ENCODE data around the gene NHSL1. TPM values are rescaled to one million over a fixed set of nuclear protein-coding genes. Genes with fewer than 3 reads are reported as not detected.

Gene NHSL1
- total and polyA plus RNA-seq, 9 of the 15 experiments (the other 6 are each of a cell fraction or from before 2014, with no cell fraction given): 0.09 to 0.20 TPM; not detected in 7

DNA sequence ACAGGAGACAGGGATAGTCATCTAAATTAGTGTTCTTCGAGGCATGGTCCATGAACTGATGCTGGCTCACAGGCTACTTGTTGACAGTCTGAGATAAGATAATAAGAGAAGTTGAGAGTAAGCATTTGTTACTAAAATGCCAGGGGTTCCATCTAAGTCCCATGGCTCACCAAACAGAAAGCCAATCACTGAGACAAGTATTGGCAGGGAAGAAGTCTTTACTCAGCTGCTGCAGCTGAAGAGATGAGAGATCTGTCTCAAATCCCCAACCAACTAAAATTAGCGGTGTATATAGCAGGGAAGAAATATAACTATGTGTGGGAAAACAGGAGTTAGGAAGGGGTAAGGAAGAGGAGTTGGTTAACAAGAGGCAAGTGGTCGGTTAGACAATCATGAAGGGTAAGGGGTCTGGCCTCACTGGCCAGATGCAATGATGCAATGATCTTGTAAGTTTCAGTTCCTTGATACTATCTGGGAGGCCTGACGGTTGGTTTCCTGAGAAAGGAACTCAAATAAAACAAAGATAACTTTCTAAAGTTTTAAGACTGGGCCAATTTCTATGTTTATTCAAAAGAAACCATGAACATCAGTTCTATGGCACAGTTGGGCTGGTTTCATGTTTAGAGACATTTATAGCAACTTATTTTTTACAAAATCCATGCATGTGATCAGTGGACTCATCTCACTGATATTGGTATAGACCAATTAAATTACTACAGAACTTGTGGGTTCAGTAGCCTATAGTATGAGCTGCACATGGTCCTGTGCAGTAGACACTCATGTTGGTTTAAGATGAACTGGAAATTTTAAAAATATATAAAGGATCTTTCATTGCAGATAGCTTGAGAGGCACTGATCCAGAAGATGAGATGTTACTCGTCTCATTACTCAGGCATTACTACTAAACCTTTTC is 105.2 kb downstream of the NHSL1 start (continued):
- TF ChIP-seq, protein P1, sequence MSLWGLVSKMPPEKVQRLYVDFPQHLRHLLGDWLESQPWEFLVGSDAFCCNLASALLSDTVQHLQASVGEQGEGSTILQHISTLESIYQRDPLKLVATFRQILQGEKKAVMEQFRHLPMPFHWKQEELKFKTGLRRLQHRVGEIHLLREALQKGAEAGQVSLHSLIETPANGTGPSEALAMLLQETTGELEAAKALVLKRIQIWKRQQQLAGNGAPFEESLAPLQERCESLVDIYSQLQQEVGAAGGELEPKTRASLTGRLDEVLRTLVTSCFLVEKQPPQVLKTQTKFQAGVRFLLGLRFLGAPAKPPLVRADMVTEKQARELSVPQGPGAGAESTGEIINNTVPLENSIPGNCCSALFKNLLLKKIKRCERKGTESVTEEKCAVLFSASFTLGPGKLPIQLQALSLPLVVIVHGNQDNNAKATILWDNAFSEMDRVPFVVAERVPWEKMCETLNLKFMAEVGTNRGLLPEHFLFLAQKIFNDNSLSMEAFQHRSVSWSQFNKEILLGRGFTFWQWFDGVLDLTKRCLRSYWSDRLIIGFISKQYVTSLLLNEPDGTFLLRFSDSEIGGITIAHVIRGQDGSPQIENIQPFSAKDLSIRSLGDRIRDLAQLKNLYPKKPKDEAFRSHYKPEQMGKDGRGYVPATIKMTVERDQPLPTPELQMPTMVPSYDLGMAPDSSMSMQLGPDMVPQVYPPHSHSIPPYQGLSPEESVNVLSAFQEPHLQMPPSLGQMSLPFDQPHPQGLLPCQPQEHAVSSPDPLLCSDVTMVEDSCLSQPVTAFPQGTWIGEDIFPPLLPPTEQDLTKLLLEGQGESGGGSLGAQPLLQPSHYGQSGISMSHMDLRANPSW (CRISPR knock-in tag; IDR thresholded peaks at IDR 0.05): no peak
- TF ChIP-seq, protein P2, sequence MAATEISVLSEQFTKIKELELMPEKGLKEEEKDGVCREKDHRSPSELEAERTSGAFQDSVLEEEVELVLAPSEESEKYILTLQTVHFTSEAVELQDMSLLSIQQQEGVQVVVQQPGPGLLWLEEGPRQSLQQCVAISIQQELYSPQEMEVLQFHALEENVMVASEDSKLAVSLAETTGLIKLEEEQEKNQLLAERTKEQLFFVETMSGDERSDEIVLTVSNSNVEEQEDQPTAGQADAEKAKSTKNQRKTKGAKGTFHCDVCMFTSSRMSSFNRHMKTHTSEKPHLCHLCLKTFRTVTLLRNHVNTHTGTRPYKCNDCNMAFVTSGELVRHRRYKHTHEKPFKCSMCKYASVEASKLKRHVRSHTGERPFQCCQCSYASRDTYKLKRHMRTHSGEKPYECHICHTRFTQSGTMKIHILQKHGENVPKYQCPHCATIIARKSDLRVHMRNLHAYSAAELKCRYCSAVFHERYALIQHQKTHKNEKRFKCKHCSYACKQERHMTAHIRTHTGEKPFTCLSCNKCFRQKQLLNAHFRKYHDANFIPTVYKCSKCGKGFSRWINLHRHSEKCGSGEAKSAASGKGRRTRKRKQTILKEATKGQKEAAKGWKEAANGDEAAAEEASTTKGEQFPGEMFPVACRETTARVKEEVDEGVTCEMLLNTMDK (IDR thresholded peaks at IDR 0.05; ENCODE audit: borderline replicate concordance, insufficient read depth, low read depth, low read length, poor library complexity, severe bottlenecking): no peak
- TF ChIP-seq ZNF780A (CRISPR knock-in tag; IDR thresholded peaks at IDR 0.05): no peak
- TF ChIP-seq HNRNPLL (IDR thresholded peaks at IDR 0.05; ENCODE audit: low read depth, low read length, poor library complexity, severe bottlenecking): no peak
- TF ChIP-seq, protein P3, sequence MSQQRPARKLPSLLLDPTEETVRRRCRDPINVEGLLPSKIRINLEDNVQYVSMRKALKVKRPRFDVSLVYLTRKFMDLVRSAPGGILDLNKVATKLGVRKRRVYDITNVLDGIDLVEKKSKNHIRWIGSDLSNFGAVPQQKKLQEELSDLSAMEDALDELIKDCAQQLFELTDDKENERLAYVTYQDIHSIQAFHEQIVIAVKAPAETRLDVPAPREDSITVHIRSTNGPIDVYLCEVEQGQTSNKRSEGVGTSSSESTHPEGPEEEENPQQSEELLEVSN (IDR thresholded peaks at IDR 0.05; ENCODE audit: borderline replicate concordance in 1 of 2, extremely low read depth in 1 of 2, insufficient read depth in 1 of 2, insufficient read length in 1 of 2, low read depth in 1 of 2, low read length in 1 of 2, poor library complexity in 1 of 2, severe bottlenecking in 1 of 2): no peak
- TF ChIP-seq, protein P4, sequence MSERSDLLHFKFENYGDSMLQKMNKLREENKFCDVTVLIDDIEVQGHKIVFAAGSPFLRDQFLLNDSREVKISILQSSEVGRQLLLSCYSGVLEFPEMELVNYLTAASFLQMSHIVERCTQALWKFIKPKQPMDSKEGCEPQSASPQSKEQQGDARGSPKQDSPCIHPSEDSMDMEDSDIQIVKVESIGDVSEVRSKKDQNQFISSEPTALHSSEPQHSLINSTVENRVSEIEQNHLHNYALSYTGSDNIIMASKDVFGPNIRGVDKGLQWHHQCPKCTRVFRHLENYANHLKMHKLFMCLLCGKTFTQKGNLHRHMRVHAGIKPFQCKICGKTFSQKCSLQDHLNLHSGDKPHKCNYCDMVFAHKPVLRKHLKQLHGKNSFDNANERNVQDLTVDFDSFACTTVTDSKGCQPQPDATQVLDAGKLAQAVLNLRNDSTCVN (CRISPR knock-in tag; IDR thresholded peaks at IDR 0.05): peak; percentile 69; the same call in 1 of the 2 replicates
- 0 out of 2 replicates have a peak, but pooled peaks have one; percentile 2 for TF ChIP-seq ZNF668 (CRISPR knock-in tag; IDR thresholded peaks at IDR 0.05)
- TF ChIP-seq SMAD3 (CRISPR knock-in tag; conservative IDR thresholded peaks at IDR 0.05): peak; percentile 46; the same call in 1 of the 2 replicates
- no peak for TF ChIP-seq CBFA2T2 (conservative IDR thresholded peaks at IDR 0.05)
- TF ChIP-seq ZNF695 (CRISPR knock-in tag; IDR thresholded peaks at IDR 0.05): no peak
- no peak for TF ChIP-seq ZC3H8 (IDR thresholded peaks at IDR 0.05)
- TF ChIP-seq, protein P5, sequence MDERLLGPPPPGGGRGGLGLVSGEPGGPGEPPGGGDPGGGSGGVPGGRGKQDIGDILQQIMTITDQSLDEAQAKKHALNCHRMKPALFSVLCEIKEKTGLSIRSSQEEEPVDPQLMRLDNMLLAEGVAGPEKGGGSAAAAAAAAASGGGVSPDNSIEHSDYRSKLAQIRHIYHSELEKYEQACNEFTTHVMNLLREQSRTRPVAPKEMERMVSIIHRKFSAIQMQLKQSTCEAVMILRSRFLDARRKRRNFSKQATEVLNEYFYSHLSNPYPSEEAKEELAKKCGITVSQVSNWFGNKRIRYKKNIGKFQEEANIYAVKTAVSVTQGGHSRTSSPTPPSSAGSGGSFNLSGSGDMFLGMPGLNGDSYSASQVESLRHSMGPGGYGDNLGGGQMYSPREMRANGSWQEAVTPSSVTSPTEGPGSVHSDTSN (CRISPR knock-in tag; IDR thresholded peaks at IDR 0.05; ENCODE audit: low read depth): no peak
- TF ChIP-seq, protein P5 (tag; conservative IDR thresholded peaks at IDR 0.05; ENCODE audit: low read depth): peak; percentile 26; the same call in 1 of the 2 replicates
- TF ChIP-seq CHD1 (IDR thresholded peaks at IDR 0.05; ENCODE audit: low read length): no peak
- peak; percentile 59; the same call in 1 of the 2 replicates for TF ChIP-seq DDX20 (tag; IDR thresholded peaks at IDR 0.05; ENCODE audit: low read depth)

Measured in K562 (cell line).